NCI-H2196 (cell line): Measurements from ENCODE around the gene LRRC4C.
"Not testable (repeated sequence)": the region's sequence is repeated elsewhere in the genome, so short reads cannot be mapped to it uniquely, and the experiment has no call there.

ENCODE experiments used
- DNase-seq: peaks from one replicate; lab custom pipeline; 2025; ENCODE audit not compliant: unreplicated experiment; lab: John Stamatoyannopoulos, UW

LRRC4C gene

GRCh38 chr11:40268551-40268950 lies 1190.9 kb downstream of the LRRC4C start:
- no peak for DNase-seq

DNA sequence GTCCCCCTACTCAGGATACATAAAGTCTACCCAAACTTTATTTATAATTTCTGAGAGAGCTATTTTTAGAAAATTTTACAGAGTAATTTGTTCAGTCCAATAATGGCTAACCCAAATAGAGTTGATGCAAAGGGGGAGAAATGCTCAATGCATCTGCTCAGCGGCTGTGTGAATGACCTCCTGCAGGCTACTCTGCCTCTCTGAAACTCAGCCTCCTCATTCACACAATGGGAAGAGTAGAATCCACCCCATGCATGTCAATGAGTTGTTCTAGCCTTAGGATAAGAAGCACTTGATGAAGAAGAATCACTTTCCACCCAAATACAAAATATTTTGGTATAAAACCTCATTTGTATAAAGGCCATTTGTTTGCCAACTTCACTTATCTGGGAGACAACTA lies 1204.0 kb downstream of the LRRC4C start:
- no peak for DNase-seq

DNA sequence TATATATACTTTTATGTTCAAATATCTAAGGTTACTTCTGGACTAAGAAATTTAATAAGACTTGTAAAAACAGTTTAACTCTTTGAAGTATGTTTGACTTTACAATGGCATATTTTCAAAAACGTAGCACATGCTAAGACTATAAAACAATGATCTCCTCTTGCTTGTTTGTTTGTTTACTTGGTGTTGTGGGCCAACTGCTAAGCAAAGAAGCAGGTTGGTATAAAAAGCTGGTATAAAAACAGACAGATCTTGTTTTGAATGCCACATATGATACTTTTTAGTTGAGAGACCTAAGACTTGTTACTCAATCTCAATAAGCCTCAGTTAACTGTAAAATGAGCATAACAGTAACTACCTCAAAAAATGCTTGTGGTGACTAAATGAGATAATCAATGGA lies 1206.3 kb downstream of the LRRC4C start:
- DNase-seq, result no peak

- DNase-seq, result no peak
Observed at GRCh38 chr11:40252236-40252635, 1207.2 kb downstream of the LRRC4C start.

DNA sequence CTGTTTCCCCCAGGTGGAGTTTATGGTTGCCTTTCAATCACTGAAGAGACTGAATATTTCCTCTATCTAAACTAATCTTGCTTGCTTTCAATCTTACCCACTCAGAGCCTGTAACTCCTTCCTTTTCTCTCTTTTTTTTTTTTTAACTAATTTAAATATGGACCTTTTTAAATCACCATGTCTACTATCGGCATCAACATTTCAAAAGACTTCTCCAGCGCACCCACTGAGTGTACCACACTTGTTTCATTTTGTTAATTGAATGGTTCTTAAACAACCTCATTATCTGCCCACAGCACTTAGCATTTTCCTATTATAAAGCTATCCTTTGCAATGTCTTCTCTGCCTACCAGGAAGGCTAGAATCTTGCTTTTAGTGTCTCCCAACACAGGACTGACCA lies 1212.5 kb downstream of the LRRC4C start:
- DNase-seq, result no peak

DNA sequence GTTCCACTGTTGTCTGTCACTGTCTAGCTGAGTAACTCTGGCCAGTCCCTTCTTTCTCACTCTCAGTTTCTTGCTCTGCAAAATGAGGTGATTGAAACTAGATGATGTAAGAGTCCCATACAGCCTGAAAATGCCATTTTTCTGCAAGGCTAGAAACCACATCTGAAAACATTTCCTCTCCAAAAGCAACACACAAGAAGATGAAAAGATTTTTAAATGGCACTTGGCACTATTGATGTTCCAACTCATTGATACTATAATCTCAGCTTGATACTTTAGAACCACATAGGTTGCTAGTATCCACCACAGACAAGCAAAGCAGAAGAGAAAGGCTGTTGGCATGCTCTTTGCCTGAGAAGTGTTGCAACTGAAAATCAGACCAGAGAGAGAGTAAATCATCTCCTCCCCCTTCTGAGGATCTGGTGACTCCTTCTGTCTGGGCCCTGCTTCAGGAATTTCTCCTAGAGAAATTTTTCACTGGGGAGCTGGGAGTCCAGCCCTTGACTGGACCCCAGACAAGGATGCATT lies 1217.9 kb downstream of the LRRC4C start:
- DNase-seq, result no peak

DNA sequence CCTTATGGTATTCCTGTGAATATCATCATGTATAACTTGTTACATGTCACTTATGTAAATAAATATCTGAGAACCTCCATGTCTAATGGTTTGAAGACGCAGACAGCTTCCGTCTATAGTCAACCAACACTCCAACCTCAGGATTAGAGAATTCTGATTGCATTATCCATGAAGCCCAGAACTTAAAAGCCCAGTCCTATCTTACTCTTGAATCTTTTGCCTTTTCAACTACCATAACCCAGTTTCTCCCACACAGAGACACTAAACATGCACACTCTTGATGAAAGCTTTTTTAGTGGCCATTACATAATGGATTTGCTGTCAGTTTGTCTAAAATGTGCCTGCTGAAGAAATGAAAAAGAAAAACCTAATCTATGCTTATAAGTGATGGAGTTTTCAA lies 1219.2 kb downstream of the LRRC4C start:
- DNase-seq, result no peak

DNA sequence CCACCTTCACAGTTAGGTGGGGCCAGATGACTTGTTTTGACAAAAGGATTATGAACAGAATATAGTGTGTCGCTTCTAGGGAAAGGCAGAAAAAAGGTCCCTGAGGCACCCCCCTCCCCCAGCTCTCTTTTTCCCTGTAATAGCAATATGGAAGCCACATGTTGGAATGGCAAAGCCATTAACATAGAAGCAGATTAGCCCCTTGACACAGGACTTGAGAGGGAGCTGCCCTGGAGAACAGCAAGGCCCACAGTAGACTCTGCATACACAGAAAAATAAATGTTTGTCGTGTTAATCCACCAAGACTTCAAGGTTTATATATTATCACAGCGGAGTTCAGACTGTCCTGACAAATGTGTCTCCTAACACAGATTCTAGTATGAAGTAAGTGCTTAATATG lies 1222.9 kb downstream of the LRRC4C start:
- DNase-seq, result no peak

GRCh38 chr11:40235841-40236240 lies 1223.6 kb downstream of the LRRC4C start:
- no peak for DNase-seq

GRCh38 chr11:40230821-40231220 lies 1228.6 kb downstream of the LRRC4C start:
- no peak for DNase-seq

GRCh38 chr11:40228662-40229061 lies 1230.8 kb downstream of the LRRC4C start:
- DNase-seq, result no peak

DNA sequence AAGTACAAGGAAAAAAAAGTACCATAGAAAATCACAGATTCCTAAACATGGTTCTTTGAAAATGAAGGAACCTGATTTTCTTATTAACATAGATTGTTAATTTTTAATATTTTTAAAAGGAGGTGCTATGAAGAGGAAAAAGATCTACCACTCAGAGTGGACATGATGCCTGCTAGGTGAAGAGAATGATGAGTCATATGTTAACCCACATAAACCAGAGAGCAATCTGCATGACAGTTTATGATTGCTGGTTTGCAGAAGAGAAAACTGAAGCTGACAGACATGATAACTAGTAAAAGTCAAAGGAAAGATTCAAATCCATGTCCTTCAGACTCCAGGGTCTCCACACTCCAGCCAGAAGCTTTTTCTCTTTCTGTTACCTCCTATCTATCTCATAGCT lies 1231.7 kb downstream of the LRRC4C start:
- DNase-seq, result no peak

- DNase-seq, result no peak
Observed at GRCh38 chr11:40226654-40227053, 1232.8 kb downstream of the LRRC4C start.

GRCh38 chr11:40223596-40224330 lies 1235.7 kb downstream of the LRRC4C start:
- DNase-seq, result no peak

DNA sequence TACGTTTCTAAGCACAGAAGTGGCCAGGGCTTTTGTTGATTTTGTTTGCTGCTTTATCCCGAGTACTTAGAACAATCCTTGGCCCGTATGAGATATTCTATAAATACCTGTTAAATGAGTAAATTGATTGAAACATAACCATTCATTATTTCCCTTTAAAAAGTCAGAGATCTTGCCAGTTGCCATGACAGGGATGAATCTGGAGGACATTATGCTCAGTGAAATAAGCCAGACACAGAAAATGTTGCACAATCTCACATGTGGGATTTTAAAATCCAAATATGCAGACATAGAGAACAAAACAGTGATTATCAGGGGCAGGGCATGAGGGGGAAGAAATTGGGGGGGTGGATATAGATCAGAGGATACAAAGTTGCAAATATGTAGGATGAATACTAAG lies 1240.1 kb downstream of the LRRC4C start:
- no peak for DNase-seq

GRCh38 chr11:40215556-40215955 lies 1243.9 kb downstream of the LRRC4C start:
- no peak for DNase-seq

DNA sequence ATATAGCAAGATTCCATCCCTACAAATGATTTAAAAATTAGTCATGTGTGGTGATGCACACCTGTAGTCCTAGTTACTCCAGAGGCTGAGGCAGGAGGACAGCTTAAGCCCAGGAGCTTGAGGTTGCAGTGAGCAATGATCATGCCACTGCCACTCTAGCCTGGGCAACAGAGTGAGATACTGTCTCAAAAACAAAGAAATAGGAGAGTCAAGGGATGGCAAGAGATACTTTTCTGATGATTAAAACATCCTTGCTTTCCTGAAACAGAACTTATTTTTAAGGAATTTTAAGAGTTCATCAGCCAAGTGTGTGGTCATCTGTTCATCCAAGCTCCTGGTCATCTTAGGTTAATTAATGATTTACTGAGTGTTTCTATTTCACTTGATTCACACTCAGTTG lies 1252.0 kb downstream of the LRRC4C start:
- DNase-seq, result no peak

GRCh38 chr11:40204228-40204627 lies 1255.2 kb downstream of the LRRC4C start:
- no peak for DNase-seq

DNA sequence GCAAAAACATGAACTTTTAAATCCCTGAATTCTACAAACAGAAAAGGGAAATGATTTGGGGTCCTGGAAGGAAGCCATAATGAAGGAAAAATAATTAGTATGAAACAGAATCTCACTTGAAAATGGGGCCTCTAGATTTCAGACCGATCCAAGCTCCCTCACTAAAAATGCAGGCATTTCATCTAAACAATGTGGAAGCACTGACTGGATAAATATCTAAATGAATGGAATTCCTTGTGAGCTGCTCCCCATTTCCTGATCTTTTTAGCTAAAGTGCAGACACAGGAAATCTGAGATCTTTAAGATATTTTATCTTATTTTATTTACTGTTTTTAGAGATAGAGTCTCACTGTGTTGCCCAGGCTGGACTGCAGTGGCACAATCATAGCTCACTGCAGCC lies 1255.8 kb downstream of the LRRC4C start:
- no peak for DNase-seq

- DNase-seq, result no peak
Observed at GRCh38 chr11:40202589-40203270, 1256.7 kb downstream of the LRRC4C start.

- DNase-seq, result not testable (repeated sequence)
Observed at GRCh38 chr11:40192590-40192989, 1266.9 kb downstream of the LRRC4C start.

DNA sequence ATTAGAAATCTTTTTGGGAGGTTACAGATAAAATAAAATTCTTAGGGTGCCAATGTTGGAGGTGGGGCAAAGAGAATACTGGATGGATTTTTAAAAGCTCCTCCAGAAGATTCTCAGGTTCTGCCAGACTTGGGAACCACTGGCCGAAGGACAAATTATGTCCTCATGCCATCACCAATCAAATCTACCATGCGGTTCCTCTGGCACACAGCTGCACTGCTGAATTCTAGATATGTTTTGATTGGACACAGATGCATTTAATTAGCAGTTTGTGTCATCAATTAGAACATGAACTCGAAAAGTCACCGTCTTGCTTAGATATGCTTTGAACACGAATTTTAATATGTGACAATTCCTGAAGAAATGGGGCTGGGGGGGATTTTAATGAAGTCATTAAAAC lies 1269.2 kb downstream of the LRRC4C start:
- DNase-seq, result no peak

GRCh38 chr11:40188848-40189247 lies 1270.6 kb downstream of the LRRC4C start:
- no peak for DNase-seq
